GM12878 (cell line): ENCODE results near the gene GALNTL6. TPM values are rescaled to one million over a fixed set of nuclear protein-coding genes. Genes with fewer than 3 reads are reported as not detected.
"Not testable (repeated sequence)": the region's sequence is repeated elsewhere in the genome, so short reads cannot be mapped to it uniquely, and the experiment has no call there.

Experiments
- ATAC-seq: fragments of 200-7000 bp; cut with Tn5 transposase; 3 replicates; pipeline ENCODE4 v1.9.1; 2020; ENCODE audit warnings: mild to moderate bottlenecking, moderate library complexity
- BruUV-seq: library from RNA; stranded (reverse); fragments of 400-500 nt; replicated peaks from 2 replicates; lab custom pipeline; 2021; lab: Mats Ljungman, UMichigan
- CTCF ChIA-PET: fragments of 300-600 bp; sonication (Branson Sonifier 250); formaldehyde crosslinking; extraction: SDS; loops from one replicate; lab custom pipeline; 2021; ENCODE audit warnings: inconsistent platforms; lab: Yijun Ruan, JAX
- POLR2A ChIA-PET: fragments of 350-600 bp; formaldehyde crosslinking; extraction: SDS; loops from one replicate; lab custom pipeline; 2021; ENCODE audit warnings: inconsistent platforms; lab: Charles Lee
- RAD21 ChIA-PET: fragments of 300-600 bp; sonication (Branson Sonifier 250); formaldehyde crosslinking; loops from one replicate; lab custom pipeline; 2023; ENCODE audit warnings: antibody characterized with exemption; ENCODE audit not compliant: unreplicated experiment; lab: Charles Lee
- SMC1A ChIA-PET: fragments of 300-600 bp; sonication (Branson Sonifier 250); formaldehyde crosslinking; loops from one replicate; lab custom pipeline; 2023; ENCODE audit not compliant: unreplicated experiment, uncharacterized antibody; lab: Charles Lee
- DNase-seq: peaks from one replicate; pipeline ENCODE4 v3.0.0-alpha.2; 2011; ENCODE audit warnings: low read depth, low spot score
- FAIRE-seq: peaks from 3 replicates; lab custom pipeline; 2011; peaks lifted over from hg19 to GRCh38; lab: Jason Lieb, UNC
- H2AFZ ChIP-seq: 2 replicates; pipeline ENCODE4 v1.6.0; 2011; ENCODE audit warnings: low read depth, low read length, control low read depth; ENCODE audit not compliant: control insufficient read depth
- H3K27ac ChIP-seq: 2 replicates; pipeline ENCODE4 v1.5.1; 2011; ENCODE audit warnings: control low read depth; ENCODE audit not compliant: control insufficient read depth, insufficient read depth
- H3K27me3 ChIP-seq, 2 experiments: replicated peaks in 1 of 2; 2 replicates each; pipeline versions ENCODE4 v1.6.0 to v1.6.1; 2011; ENCODE audit warnings: low read length in 1 of 2; ENCODE audit not compliant: control insufficient read depth in 2 of 2, insufficient read depth in 2 of 2
- H3K36me3 ChIP-seq, 2 experiments: 2 replicates each; pipeline ENCODE4 v1.5.1; 2011; ENCODE audit warnings: low read length in 1 of 2; ENCODE audit not compliant: control insufficient read depth in 2 of 2, insufficient read depth in 2 of 2
- H3K4me1 ChIP-seq: 2 replicates; pipeline ENCODE4 v1.6.1; 2011; ENCODE audit warnings: mild to moderate bottlenecking, low read length, moderate library complexity, mixed read lengths; ENCODE audit not compliant: control insufficient read depth, insufficient read depth
- H3K4me2 ChIP-seq: 2 replicates; pipeline ENCODE4 v1.6.0; 2011; ENCODE audit warnings: control low read depth; ENCODE audit not compliant: control insufficient read depth, insufficient read depth
- H3K4me3 ChIP-seq: fragments of 200-600 bp; sonication (generic); 2 replicates; pipeline ENCODE4 v1.5.1; 2016
- H3K79me2 ChIP-seq: 2 replicates; pipeline ENCODE4 v1.6.0; 2011; ENCODE audit warnings: low read length; ENCODE audit not compliant: control insufficient read depth, insufficient read depth
- H3K9ac ChIP-seq: 2 replicates; pipeline ENCODE4 v1.8.0; 2011; ENCODE audit warnings: low read length, control low read depth, mixed read lengths; ENCODE audit not compliant: control insufficient read depth, insufficient read depth
- H3K9me3 ChIP-seq: replicated peaks from 3 replicates; pipeline ENCODE4 v1.5.1; 2011; ENCODE audit warnings: mild to moderate bottlenecking, low read length; ENCODE audit not compliant: control insufficient read depth, insufficient read depth
- H4K20me1 ChIP-seq: 2 replicates; pipeline ENCODE4 v1.6.0; 2011; ENCODE audit not compliant: control insufficient read depth, insufficient read depth
- ETV6 ChIP-seq, 2 experiments: fragments of 450-650 bp in 1 of 2; IDR thresholded peaks in 1 of 2; conservative IDR thresholded peaks in 1 of 2; 2 replicates each; pipeline ENCODE4 v1.6.1; 2014; ENCODE audit warnings: antibody characterized with exemption in 1 of 2, borderline replicate concordance in 1 of 2, low read depth in 1 of 2, mild to moderate bottlenecking in 1 of 2, moderate library complexity in 1 of 2
- MEF2B ChIP-seq: fragments of 450-650 bp; IDR thresholded peaks from 2 replicates; pipeline ENCODE4 v1.6.1; 2018; ENCODE audit warnings: mild to moderate bottlenecking, moderate library complexity; ENCODE audit not compliant: partially characterized antibody, poor library complexity, severe bottlenecking
- MYB ChIP-seq: fragments of 150-350 bp; IDR thresholded peaks from 2 replicates; pipeline ENCODE4 v1.6.1; 2014; ENCODE audit warnings: mild to moderate bottlenecking, low read depth, low read length, borderline replicate concordance
- RUNX3 ChIP-seq: IDR thresholded peaks from 2 replicates; pipeline ENCODE4 v1.6.1; 2012; ENCODE audit warnings: low read length, inconsistent platforms
- ZNF384 ChIP-seq: IDR thresholded peaks from 2 replicates; pipeline ENCODE4 v1.6.1; 2012; ENCODE audit warnings: low read depth, mild to moderate bottlenecking, low read length, improper control_type of control experiment, borderline replicate concordance
- ZNF687 ChIP-seq: fragments of 450-650 bp; IDR thresholded peaks from 2 replicates; pipeline ENCODE4 v1.6.1; 2017; ENCODE audit warnings: mild to moderate bottlenecking, moderate library complexity
- WGBS: methylation state at CpG from one replicate; pipeline ENCODE4 v1.1.6; 2016; ENCODE audit warnings: low lambda C conversion rate; ENCODE audit not compliant: insufficient replicate concordance, insufficient coverage; ENCODE audit errors: missing lambda C conversion rate; 5-methylcytosine and 5-hydroxymethylcytosine counted together
- in situ Hi-C: fragments of 300-500 bp; cut with MboI; formaldehyde crosslinking; loops from 9 replicates; pipeline ENCODE4 v1.14.3; 2018; ENCODE audit warnings: mixed read lengths
- intact Hi-C: fragments of 100-400 bp; cut with micrococcal nuclease; formaldehyde crosslinking; loops from one replicate; pipeline ENCODE4 v1.14.2; 2022; ENCODE audit not compliant: unreplicated experiment
- polyA plus RNA-seq, 11 experiments: library from polyadenylated mRNA; depleted of rRNA in 4 of 11; unstranded in 6 of 11; stranded (reverse) in 5 of 11; fragments of >200 nt; fragmentation: Nextera tagmentation in 4 of 11; fragmentation: Illumina TruSeq in 1 of 11; extraction: Ambion mirVana in 4 of 11; extraction: Trizol in 1 of 11; gene quantifications; 1 replicate in 1 of 11; 2 replicates in 10 of 11; pipeline versions ENCODE4 v1.2.1 to v1.2.3, GENCODE V29; 2011 to 2016; ENCODE audit warnings: inconsistent platforms in 2 of 11, missing spikeins in 2 of 11, low read depth in 1 of 11
- total RNA-seq, 4 experiments: library from RNA; depleted of rRNA in 3 of 4; stranded (reverse); fragments of >200 nt in 3 of 4; fragmentation: Illumina TruSeq in 1 of 4; extraction: Trizol in 1 of 4; gene quantifications; 2 replicates each; pipeline versions ENCODE4 v1.2.1 to v1.2.3, GENCODE V29; 2013 to 2021

GALNTL6 gene
- total and polyA plus RNA-seq, 10 of the 15 experiments (the other 5 are each of a cell fraction or from before 2014, with no cell fraction given), result 0.01 to 0.29 TPM; not detected in 8

- FAIRE-seq, BruUV-seq, DNase-seq, H3K9me3 ChIP-seq, H3K36me3 ChIP-seq, H2AFZ ChIP-seq, POLR2A ChIA-PET, H3K4me1 ChIP-seq, intact Hi-C loops, H3K79me2 ChIP-seq, H3K4me2 ChIP-seq, H3K4me3 ChIP-seq, ATAC-seq, H4K20me1 ChIP-seq, in situ Hi-C loops, H3K9ac ChIP-seq, H3K27ac ChIP-seq, H3K27me3 ChIP-seq: not testable (repeated sequence)
- RAD21 ChIA-PET, result interaction anchor here (1.7 to 3.2 kb wide), 2 partner anchors 236 kb away, joined by 7 to 52 read pairs; no protein-coding TSS in a partner anchor
- SMC1A ChIA-PET, result interaction anchor here (1.3 to 8.6 kb wide), 5 partner anchors 9 to 280 kb away, joined by 3 to 87 read pairs (median 5); no protein-coding TSS in a partner anchor
- peak in 1 of 2 experiments; percentile 92; a peak in 2 of 4 replicates for TF ChIP-seq ETV6 (conservative IDR thresholded peaks at IDR 0.05 in 1 of 2, IDR thresholded peaks at IDR 0.05 in 1 of 2; ENCODE audit: borderline replicate concordance in 1 of 2, low read depth in 1 of 2)
- CTCF ChIA-PET, result interaction anchor here (0.6 to 6.1 kb wide), 6 partner anchors 149 to 484 kb away, joined by 3 to 127 read pairs (median 28); no protein-coding TSS in a partner anchor
- WGBS, result 30% methylated on average over 7 of the region's 7 CpGs
Measured at GRCh38 chr4:173021746-173022573, 1208.8 kb downstream of the GALNTL6 start.

GRCh38 chr4:173024203-173024602 is 1211.0 kb downstream of the GALNTL6 start:
- in situ Hi-C loops (no loop called here), intact Hi-C loops (no loop called here)
- Histone ChIP-seq H3K36me3 (no peaks in the 10 kb centered on the region), H4K20me1 (no peaks in the 10 kb centered on the region), H3K27ac (no peak overlapping the region), H3K9ac (no peak overlapping the region), H3K79me2 (no peaks in the 10 kb centered on the region), H3K4me1 (no peaks in the 10 kb centered on the region), H3K4me2 (no peak overlapping the region), H3K9me3 (no peaks in the 10 kb centered on the region), H2AFZ (no peak overlapping the region), H3K27me3 (no peaks in the 10 kb centered on the region; a peak in 1 of 4 replicates), H3K4me3 (no peak overlapping the region)
- CTCF ChIA-PET, result interaction anchor here (0.6 to 6.1 kb wide), 29 partner anchors 9 to 396 kb away, joined by 3 to 127 read pairs (median 5); partner anchors contain the start of gene GALNT7
- RAD21 ChIA-PET, result interaction anchor here (0.6 to 3.2 kb wide), 13 partner anchors 8 to 277 kb away, joined by 3 to 52 read pairs (median 4); partner anchors contain the start of gene GALNT7
- BruUV-seq, result no TSS peak
- POLR2A ChIA-PET, result interaction anchor here (1.4 kb wide), 1 partner anchor 233 kb away, joined by 7 read pairs; no protein-coding TSS in a partner anchor
- TF ChIP-seq ZNF384 (no peak), RUNX3 (no peak), MYB (no peak), ZNF687 (no peak), MEF2B (no peak)
- SMC1A ChIA-PET, result interaction anchor here (0.8 to 8.6 kb wide), 11 partner anchors 11 to 392 kb away, joined by 3 to 87 read pairs (median 8); no protein-coding TSS in a partner anchor
- FAIRE-seq (no peak), DNase-seq (no peak), ATAC-seq (no peak)
